Fibroblast of skin of right quadriceps (primary cell): Measurements from ENCODE around the gene TYR.
"Not testable (repeated sequence)": the region's sequence is repeated elsewhere in the genome, so short reads cannot be mapped to it uniquely, and the experiment has no call there.

Experiments
- DNase-seq: peaks from one replicate; pipeline ENCODE4 v3.0.0-alpha.2; 2013

Gene TYR

DNA sequence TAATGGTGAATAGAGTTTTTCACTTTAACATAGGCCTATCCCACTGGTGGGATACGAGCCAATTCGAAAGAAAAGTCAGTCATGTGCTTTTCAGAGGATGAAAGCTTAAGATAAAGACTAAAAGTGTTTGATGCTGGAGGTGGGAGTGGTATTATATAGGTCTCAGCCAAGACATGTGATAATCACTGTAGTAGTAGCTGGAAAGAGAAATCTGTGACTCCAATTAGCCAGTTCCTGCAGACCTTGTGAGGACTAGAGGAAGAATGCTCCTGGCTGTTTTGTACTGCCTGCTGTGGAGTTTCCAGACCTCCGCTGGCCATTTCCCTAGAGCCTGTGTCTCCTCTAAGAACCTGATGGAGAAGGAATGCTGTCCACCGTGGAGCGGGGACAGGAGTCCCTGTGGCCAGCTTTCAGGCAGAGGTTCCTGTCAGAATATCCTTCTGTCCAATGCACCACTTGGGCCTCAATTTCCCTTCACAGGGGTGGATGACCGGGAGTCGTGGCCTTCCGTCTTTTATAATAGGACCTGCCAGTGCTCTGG, at the start of gene TYR:
Gene TYR, plus strand, starts transcription at position 185 of the 541 bp plus-strand sequence. Its CDS starts 79 bp downstream, at position 264.
- DNase-seq: no peak

DNA sequence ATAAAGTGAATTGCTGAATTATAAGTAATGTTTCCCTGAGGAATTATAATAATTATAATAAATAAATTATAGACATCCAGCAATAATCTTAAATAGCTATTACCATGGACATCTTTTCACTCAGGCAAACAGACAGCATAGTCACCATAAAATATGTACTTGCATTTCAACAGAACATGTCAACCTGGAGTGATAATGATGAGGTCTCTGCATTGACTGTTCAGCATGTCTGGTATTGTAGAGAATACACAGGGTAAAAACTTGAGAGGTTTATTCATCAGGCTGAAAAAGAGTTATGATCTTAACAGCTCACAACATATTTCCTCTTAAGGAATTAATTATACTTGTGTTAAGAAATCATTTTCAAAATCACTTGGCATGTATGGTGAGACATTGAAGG, 41.1 kb upstream of the TYR start:
- no peak for DNase-seq

- no peak for DNase-seq
Measured at GRCh38 chr11:89147229-89147628, 30.4 kb upstream of the TYR start.

GRCh38 chr11:89159974-89160373, 17.7 kb upstream of the TYR start:
- no peak for DNase-seq

DNA sequence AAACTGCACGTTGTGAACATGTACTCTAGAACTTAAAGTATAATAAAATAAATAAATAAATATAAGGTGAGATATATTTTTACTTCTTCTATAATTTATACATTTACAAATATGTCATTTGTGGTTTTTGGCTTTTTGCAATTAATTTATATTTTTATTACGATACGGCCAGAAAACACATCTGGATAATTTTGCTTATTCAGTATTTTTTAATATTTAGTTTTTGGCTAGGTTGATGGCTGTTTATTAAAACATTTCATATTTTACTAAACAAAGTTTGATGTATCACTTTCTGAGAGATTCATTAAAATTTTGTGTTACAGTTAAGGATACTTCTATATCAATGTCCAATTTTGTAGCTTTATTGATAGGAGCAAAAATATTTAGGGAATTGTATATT, 15.7 kb upstream of the TYR start:
- DNase-seq: no peak

DNA sequence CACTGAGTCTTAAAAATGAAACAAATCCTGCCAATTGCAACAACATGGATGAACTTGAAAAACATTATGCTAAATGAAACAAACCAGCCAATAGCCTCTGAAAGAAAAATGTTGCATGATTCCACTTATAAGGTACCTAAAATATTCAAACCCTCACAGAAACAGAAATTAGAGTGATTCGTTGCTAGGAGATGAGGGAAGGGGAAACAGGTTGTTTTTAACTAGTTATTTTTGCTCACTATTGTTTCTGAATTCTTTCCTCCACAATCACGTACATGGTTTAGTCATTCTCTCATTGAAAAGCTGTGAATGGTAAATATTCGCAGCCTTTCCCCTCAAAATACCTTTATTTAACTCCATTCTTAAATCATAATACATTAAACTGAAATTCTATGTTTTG, 14.0 kb upstream of the TYR start:
- DNase-seq: no peak

DNA sequence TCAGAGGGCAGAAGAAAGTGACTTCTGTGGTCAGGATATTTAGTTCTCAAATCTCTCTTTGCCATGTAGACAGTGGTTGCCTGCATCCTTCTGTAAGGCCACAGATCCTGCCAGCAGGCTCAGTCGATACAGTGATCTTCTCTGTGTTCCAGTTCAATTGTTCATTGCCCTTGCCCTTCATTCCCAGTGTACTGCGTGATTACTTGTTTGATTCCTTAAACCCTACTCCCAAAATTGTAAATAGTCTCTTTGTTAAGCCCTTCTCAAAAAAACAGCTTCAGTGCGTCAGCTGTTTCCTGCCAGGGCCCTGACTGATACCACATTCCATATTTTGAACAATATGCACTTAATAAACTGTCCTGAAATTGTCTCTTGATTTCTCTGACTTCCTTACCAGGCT, 9.3 kb upstream of the TYR start:
- DNase-seq: no peak

GRCh38 chr11:89175796-89176195, 1.9 kb upstream of the TYR start:
- peak; percentile 1 for DNase-seq

DNA sequence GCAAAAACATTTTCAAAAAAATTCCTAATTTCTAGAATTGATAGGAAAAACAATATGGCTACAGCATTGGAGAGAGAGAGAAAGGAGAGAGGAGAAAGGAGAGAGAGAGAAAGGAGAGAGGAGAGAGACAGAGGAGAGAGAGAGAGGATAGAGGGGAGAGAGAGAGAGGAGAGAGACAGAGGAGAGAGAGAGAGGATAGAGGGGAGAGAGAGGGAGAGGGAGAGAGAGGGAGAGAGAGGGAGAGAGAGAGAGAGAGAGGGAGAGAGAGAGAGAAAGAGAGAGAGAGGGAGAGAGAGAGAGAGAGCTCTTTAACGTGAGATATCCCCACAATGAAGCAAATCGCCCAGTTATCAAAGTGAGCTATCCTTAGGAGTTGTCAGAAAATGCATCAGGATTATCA, 737 bp upstream of the TYR start:
- no peak for DNase-seq

- no peak for DNase-seq
Measured at GRCh38 chr11:89181111-89181510, 3.4 kb downstream of the TYR start.

GRCh38 chr11:89182773-89183518, 5.3 kb downstream of the TYR start:
- peak; percentile 9 for DNase-seq

DNA sequence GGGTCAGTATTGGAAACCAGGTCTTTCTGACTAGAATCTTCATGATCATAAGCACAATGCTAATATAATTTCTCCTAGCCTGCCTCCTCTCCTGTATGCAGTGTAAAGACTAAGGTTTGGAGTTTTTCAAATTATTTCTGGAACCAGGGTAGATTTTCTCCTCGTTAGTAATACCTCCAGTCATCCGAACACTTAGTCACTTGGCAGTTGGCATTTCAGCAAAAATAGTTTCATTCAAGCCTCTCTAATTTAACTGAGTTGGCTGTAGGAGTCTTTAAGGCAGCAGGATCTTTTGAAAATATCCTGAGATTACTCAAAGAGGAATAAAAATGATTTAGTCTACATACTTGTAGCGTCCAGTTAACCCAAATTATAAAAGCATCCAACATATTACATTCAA, 6.3 kb downstream of the TYR start:
- DNase-seq: peak; percentile 11

GRCh38 chr11:89189776-89190175, 12.1 kb downstream of the TYR start:
- DNase-seq: no peak

GRCh38 chr11:89201138-89201537, 23.5 kb downstream of the TYR start:
- no peak for DNase-seq

DNA sequence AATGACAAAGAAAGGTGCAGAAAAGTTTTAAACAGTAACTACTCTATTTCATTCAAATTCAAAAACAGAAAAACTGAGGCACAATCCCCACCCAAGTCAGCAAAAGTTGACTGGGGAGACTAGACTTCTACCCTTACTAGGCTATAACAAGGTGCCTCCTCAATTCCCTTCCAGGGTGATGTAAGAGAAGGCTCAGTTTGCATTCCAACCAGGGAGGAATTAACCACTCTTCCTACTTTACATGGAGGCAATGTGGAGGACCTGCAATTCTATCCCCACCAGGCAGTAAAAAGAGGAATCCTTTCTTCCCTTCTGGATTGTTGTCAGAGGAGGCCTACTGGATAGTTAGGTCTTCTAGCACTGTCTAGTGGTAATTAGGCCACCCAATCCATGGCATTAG, 26.1 kb downstream of the TYR start:
- no peak for DNase-seq

- no peak for DNase-seq
Measured at GRCh38 chr11:89205378-89205777, 27.7 kb downstream of the TYR start.

DNA sequence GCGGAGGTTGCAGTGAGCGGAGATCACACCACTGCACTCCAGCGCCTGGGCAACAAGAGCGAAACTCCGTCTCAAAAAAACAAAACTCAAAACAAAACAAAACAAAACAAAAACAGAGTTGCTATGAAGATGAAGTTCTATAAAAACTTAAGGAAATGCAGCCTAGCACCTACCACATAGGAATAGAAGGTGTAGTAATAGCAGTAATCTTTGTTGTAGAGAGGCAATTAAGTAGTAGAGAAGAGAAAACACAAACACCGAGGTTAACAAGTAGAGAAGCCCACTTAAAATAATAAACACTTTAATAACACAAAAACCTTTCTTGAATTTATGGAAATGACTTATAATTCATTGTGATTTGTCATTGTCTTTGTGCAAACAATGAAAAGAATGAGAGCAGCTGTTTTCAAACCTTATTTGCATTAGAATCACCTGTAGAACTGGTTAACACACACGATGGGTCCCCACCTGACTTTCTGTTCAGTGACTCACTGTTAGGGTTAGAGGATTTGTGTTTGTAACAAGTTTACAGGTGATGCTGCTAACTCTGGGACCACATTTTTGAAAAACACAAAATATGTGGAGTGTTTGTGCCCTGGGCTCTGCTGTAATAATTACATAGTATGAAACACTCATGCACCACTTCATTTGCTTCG, 43.1 kb downstream of the TYR start:
- DNase-seq: no peak

GRCh38 chr11:89235083-89235482, 57.4 kb downstream of the TYR start:
- no peak for DNase-seq

DNA sequence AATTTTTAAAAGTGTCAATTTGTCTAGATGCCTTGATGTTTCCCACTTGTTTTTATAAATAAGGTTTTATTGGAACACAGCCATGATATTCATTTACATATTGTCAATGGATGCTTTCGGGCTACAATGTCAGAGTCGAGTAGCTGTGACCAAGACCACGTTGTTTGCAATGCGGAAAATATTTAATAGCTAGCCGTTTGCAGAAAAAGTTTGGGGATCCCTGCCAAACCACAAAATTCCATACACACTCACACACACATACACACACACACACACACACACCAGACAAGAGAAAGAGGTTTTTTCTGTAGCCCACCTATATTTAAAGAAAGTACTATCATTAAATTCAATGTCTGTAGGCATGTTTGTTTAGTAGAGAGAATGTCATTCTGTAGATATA, 58.3 kb downstream of the TYR start:
- peak; percentile 1 for DNase-seq

DNA sequence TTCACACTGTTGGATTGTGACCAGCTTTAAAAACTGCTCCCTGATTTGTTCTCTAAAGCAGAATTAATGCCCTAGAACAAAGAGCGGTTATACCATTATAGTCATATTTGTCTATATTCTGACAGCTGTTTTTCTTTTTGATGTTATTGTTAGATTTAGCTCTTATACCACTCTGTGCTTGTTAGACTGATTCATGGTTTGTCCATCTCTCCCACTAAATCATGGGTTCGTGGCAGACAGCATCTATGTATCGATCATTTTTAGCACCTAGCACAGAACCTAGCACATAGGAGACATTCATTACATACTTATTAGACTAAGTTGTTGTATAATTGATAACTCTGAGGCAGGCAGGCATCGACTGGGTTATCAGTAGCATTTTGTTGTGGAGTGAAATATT, 69.3 kb downstream of the TYR start:
- not testable (repeated sequence) for DNase-seq

GRCh38 chr11:89249196-89249595, 71.5 kb downstream of the TYR start:
- DNase-seq: no peak

DNA sequence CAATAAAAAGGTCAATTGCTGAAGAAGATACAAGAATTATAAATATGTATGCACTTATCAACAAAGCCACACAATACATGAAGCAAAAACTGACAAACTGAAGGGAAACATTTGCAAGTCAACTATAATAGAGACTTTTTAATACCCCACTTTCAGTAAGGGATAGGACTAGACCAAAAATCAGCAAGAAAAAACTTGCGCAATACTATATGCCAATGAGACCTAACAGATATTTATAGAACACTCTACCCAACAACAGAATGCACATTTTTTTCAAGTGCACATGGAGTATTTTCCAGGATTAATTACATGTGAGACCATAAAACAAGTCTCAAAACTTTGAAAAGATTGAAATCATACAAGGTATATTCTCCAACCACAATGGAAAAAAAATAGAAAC, 83.8 kb downstream of the TYR start:
- DNase-seq: not testable (repeated sequence)

DNA sequence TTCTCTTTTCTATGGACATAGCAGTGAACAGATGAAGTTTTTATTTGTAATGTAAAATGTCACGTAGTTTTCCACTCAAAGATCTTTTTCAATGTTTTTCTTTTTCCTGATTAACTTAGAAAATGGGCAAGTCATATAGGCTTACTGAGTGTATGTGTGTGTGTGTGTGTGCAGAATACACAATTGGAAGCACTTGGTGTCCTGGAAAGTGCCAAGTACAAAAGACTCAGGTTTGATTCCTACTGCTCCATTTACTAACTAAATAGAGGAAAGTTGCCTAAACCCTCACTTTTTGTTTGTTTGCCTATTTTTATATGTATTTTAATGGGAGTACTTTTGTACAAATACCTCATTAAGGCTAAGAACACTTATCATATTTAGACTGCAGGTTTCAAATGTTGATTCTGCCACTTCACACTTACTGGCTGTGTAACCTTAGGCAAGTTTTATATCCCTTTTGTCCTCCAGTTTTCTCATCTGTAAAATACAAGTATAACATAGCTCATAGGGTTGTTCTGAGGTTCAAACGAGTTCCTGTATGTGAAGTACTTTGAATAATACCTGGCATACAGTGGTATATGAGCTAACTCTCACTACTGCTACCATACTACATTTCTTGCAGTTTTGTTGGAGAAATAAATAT, 90.1 kb downstream of the TYR start:
- DNase-seq: no peak

DNA sequence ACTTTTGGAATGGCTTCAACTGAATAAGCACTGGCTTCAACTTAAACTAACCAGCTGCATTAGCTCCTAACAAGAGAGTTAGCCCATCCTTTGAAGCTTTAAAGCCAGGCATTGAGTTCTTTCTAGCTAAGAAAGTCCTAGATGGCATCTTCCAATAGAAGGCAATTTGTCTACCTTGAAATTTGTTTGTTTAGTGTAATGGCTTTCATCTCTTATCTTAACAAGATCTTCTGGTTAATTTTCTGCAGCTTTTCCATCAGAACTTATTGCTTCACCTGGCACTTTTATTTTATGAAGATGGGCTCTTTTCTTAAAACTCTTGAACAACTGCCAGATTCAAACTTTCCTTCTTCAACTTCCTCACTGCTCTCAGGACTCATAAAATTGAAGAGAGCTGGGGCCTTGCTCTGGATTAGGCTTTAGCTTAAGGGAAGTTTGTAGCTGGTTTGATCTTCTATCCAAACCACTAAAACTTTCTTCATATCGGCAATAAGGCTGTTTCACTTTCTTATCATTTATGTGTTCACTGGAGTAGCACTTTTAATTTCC, 94.9 kb downstream of the TYR start:
- not testable (repeated sequence) for DNase-seq
